ENCODE measurements around the gene INSM1. TPM values are rescaled to one million over a fixed set of nuclear protein-coding genes. Genes with fewer than 3 reads are reported as not detected.

The INSM1 gene
- total and polyA plus RNA-seq, 2 experiments from 2014 or later, result 0.55 to 1.2 TPM

DNA sequence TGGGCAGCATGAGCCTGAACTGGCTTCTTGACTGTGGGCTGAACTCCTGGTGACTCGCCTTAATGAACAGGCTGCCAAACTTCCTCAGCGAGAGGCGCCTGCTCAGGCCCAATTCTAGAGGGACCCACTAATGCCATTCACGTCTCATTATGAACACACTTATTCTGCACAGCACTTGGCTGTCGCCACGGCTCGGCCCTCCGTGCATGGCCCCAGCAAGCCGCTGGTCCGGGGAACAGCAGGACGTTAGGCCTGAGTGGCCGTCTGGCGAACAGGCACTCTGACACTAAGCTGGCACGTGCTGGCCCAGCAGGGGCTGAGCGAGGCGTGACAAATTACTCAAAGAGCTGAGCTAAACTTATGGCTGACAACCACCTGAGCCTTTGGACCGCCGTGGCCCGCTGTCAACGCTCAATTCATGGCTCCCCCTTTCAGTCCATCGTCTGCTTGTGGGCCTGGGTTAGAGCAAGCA, 45.9 kb downstream of the INSM1 start:
- Histone ChIP-seq H4K20me1 (replicated peaks; ENCODE audit: insufficient read depth) (no peaks in the 10 kb centered on the region), H2AFZ (no peak overlapping the region), H3K9me2 (ENCODE audit: insufficient read depth) (no peaks in the 10 kb centered on the region), H3K4me3 (no peak overlapping the region), H3F3A (replicated peaks; ENCODE audit: low read depth) (no peaks in the 10 kb centered on the region; the same call in 1 of the 2 replicates), H3K79me2 (replicated peaks; ENCODE audit: insufficient read depth) (no peaks in the 10 kb centered on the region), H3K27me3 (ENCODE audit: insufficient read depth) (no peaks in the 10 kb centered on the region), H3K27ac (ENCODE audit: low read depth) (no peak overlapping the region), H3K36me3 (ENCODE audit: insufficient read depth) (no peaks in the 10 kb centered on the region), H3K4me2 (no peak overlapping the region), H3K4me1 (ENCODE audit: insufficient read depth) (peaks cover 32% of the 10 kb centered on the region)
- Mint-ChIP-seq H3K9me3 (no peaks in the 10 kb centered on the region), H3K4me1 (peaks cover 52% of the 10 kb centered on the region), H3K27ac (no peak overlapping the region), H3K4me3 (no peak overlapping the region), H3K36me3 (ENCODE audit: low read depth) (no peaks in the 10 kb centered on the region), H3K27me3 (ENCODE audit: insufficient read depth, low read depth, poor library complexity) (no peaks in the 10 kb centered on the region)
- no peak for TF ChIP-seq STAT1 (IDR thresholded peaks at IDR 0.05; ENCODE audit: unreplicated experiment)
- TF ChIP-seq CREB1 (CRISPR knock-in tag; IDR thresholded peaks at IDR 0.05; ENCODE audit: low read depth), result no peak
- TF ChIP-seq ZNF331 (CRISPR knock-in tag; IDR thresholded peaks at IDR 0.05; ENCODE audit: low read depth), result no peak
- TF ChIP-seq, protein P1, sequence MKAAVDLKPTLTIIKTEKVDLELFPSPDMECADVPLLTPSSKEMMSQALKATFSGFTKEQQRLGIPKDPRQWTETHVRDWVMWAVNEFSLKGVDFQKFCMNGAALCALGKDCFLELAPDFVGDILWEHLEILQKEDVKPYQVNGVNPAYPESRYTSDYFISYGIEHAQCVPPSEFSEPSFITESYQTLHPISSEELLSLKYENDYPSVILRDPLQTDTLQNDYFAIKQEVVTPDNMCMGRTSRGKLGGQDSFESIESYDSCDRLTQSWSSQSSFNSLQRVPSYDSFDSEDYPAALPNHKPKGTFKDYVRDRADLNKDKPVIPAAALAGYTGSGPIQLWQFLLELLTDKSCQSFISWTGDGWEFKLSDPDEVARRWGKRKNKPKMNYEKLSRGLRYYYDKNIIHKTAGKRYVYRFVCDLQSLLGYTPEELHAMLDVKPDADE (IDR thresholded peaks at IDR 0.05), result no peak
- TF ChIP-seq POLR2AphosphoS5 (IDR thresholded peaks at IDR 0.05; ENCODE audit: low read depth), result no peak
- TF ChIP-seq JUNB (IDR thresholded peaks at IDR 0.05; ENCODE audit: unreplicated experiment), result no peak
- no peak for TF ChIP-seq NANOG (IDR thresholded peaks at IDR 0.05; ENCODE audit: borderline replicate concordance)
- TF ChIP-seq, protein P2, sequence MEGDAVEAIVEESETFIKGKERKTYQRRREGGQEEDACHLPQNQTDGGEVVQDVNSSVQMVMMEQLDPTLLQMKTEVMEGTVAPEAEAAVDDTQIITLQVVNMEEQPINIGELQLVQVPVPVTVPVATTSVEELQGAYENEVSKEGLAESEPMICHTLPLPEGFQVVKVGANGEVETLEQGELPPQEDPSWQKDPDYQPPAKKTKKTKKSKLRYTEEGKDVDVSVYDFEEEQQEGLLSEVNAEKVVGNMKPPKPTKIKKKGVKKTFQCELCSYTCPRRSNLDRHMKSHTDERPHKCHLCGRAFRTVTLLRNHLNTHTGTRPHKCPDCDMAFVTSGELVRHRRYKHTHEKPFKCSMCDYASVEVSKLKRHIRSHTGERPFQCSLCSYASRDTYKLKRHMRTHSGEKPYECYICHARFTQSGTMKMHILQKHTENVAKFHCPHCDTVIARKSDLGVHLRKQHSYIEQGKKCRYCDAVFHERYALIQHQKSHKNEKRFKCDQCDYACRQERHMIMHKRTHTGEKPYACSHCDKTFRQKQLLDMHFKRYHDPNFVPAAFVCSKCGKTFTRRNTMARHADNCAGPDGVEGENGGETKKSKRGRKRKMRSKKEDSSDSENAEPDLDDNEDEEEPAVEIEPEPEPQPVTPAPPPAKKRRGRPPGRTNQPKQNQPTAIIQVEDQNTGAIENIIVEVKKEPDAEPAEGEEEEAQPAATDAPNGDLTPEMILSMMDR (conservative IDR thresholded peaks at IDR 0.05; ENCODE audit: low read depth in 2 of 2), result no peak
- TF ChIP-seq ZNF114 (CRISPR knock-in tag; IDR thresholded peaks at IDR 0.05), result no peak
- TF ChIP-seq, protein P3, sequence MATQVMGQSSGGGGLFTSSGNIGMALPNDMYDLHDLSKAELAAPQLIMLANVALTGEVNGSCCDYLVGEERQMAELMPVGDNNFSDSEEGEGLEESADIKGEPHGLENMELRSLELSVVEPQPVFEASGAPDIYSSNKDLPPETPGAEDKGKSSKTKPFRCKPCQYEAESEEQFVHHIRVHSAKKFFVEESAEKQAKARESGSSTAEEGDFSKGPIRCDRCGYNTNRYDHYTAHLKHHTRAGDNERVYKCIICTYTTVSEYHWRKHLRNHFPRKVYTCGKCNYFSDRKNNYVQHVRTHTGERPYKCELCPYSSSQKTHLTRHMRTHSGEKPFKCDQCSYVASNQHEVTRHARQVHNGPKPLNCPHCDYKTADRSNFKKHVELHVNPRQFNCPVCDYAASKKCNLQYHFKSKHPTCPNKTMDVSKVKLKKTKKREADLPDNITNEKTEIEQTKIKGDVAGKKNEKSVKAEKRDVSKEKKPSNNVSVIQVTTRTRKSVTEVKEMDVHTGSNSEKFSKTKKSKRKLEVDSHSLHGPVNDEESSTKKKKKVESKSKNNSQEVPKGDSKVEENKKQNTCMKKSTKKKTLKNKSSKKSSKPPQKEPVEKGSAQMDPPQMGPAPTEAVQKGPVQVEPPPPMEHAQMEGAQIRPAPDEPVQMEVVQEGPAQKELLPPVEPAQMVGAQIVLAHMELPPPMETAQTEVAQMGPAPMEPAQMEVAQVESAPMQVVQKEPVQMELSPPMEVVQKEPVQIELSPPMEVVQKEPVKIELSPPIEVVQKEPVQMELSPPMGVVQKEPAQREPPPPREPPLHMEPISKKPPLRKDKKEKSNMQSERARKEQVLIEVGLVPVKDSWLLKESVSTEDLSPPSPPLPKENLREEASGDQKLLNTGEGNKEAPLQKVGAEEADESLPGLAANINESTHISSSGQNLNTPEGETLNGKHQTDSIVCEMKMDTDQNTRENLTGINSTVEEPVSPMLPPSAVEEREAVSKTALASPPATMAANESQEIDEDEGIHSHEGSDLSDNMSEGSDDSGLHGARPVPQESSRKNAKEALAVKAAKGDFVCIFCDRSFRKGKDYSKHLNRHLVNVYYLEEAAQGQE (IDR thresholded peaks at IDR 0.05; ENCODE audit: unreplicated experiment), result no peak
- no peak for TF ChIP-seq EZH2 (IDR thresholded peaks at IDR 0.05; ENCODE audit: low read depth, unreplicated experiment)
- TF ChIP-seq, protein P4, sequence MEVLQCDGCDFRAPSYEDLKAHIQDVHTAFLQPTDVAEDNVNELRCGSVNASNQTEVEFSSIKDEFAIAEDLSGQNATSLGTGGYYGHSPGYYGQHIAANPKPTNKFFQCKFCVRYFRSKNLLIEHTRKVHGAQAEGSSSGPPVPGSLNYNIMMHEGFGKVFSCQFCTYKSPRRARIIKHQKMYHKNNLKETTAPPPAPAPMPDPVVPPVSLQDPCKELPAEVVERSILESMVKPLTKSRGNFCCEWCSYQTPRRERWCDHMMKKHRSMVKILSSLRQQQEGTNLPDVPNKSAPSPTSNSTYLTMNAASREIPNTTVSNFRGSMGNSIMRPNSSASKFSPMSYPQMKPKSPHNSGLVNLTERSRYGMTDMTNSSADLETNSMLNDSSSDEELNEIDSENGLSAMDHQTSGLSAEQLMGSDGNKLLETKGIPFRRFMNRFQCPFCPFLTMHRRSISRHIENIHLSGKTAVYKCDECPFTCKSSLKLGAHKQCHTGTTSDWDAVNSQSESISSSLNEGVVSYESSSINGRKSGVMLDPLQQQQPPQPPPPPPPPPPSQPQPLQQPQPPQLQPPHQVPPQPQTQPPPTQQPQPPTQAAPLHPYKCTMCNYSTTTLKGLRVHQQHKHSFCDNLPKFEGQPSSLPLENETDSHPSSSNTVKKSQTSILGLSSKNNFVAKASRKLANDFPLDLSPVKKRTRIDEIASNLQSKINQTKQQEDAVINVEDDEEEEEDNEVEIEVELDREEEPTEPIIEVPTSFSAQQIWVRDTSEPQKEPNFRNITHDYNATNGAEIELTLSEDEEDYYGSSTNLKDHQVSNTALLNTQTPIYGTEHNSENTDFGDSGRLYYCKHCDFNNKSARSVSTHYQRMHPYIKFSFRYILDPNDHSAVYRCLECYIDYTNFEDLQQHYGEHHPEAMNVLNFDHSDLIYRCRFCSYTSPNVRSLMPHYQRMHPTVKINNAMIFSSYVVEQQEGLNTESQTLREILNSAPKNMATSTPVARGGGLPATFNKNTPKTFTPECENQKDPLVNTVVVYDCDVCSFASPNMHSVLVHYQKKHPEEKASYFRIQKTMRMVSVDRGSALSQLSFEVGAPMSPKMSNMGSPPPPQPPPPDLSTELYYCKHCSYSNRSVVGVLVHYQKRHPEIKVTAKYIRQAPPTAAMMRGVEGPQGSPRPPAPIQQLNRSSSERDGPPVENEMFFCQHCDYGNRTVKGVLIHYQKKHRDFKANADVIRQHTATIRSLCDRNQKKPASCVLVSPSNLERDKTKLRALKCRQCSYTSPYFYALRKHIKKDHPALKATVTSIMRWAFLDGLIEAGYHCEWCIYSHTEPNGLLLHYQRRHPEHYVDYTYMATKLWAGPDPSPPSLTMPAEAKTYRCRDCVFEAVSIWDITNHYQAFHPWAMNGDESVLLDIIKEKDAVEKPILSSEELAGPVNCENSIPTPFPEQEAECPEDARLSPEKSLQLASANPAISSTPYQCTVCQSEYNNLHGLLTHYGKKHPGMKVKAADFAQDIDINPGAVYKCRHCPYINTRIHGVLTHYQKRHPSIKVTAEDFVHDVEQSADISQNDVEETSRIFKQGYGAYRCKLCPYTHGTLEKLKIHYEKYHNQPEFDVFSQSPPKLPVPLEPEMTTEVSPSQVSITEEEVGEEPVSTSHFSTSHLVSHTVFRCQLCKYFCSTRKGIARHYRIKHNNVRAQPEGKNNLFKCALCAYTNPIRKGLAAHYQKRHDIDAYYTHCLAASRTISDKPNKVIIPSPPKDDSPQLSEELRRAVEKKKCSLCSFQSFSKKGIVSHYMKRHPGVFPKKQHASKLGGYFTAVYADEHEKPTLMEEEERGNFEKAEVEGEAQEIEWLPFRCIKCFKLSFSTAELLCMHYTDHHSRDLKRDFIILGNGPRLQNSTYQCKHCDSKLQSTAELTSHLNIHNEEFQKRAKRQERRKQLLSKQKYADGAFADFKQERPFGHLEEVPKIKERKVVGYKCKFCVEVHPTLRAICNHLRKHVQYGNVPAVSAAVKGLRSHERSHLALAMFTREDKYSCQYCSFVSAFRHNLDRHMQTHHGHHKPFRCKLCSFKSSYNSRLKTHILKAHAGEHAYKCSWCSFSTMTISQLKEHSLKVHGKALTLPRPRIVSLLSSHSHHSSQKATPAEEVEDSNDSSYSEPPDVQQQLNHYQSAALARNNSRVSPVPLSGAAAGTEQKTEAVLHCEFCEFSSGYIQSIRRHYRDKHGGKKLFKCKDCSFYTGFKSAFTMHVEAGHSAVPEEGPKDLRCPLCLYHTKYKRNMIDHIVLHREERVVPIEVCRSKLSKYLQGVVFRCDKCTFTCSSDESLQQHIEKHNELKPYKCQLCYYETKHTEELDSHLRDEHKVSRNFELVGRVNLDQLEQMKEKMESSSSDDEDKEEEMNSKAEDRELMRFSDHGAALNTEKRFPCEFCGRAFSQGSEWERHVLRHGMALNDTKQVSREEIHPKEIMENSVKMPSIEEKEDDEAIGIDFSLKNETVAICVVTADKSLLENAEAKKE (CRISPR knock-in tag; IDR thresholded peaks at IDR 0.05), result no peak
- TF ChIP-seq EZH2phosphoT487 (IDR thresholded peaks at IDR 0.05; ENCODE audit: unreplicated experiment), result no peak
- DNase-seq (ENCODE audit: low spot score) (no peak), ATAC-seq (no peak)

Measured in GM23338 (cell line).